Parathyroid adenoma (tissue), 2 donors: Measurements from ENCODE around the gene SMIM36.

Source experiments
- H2AFZ ChIP-seq: fragments of 300-600 bp; sonication (generic); one replicate; pipeline ENCODE4 v1.7.0; 2017; ENCODE audit warnings: antibody characterized with exemption, mild to moderate bottlenecking
- H3K27ac ChIP-seq: fragments of 300-600 bp; sonication (generic); one replicate; pipeline ENCODE4 v1.7.0; 2017
- H3K27me3 ChIP-seq: fragments of 300-600 bp; sonication (generic); one replicate; pipeline ENCODE4 v1.7.0; 2017; ENCODE audit warnings: low read length; ENCODE audit not compliant: control insufficient read depth, insufficient read depth
- H3K36me3 ChIP-seq: fragments of 300-600 bp; sonication (generic); one replicate; pipeline ENCODE4 v1.7.0; 2017; ENCODE audit warnings: low read length; ENCODE audit not compliant: control insufficient read depth, insufficient read depth
- H3K4me1 ChIP-seq: fragments of 300-600 bp; sonication (generic); one replicate; pipeline ENCODE4 v1.7.0; 2017; ENCODE audit warnings: control low read depth
- H3K4me2 ChIP-seq: fragments of 300-600 bp; sonication (generic); one replicate; pipeline ENCODE4 v1.7.0; 2017; ENCODE audit warnings: low read length
- H3K4me3 ChIP-seq: fragments of 300-600 bp; sonication (generic); one replicate; pipeline ENCODE4 v1.7.0; 2017; ENCODE audit warnings: low read depth, low read length
- H3K79me2 ChIP-seq: fragments of 300-600 bp; sonication (generic); one replicate; pipeline ENCODE4 v1.7.0; 2017; ENCODE audit warnings: control low read depth
- H3K9ac ChIP-seq: fragments of 300-600 bp; sonication (generic); one replicate; pipeline ENCODE4 v1.7.0; 2017; ENCODE audit warnings: mild to moderate bottlenecking
- H3K9me3 ChIP-seq: fragments of 300-600 bp; sonication (generic); one replicate; pipeline ENCODE4 v1.7.0; 2017; ENCODE audit warnings: low read length; ENCODE audit not compliant: control insufficient read depth
- CTCF ChIP-seq: fragments of 300-600 bp; sonication (generic); IDR thresholded peaks from one replicate; pipeline ENCODE4 v1.7.0; 2017; ENCODE audit warnings: antibody characterized with exemption, mild to moderate bottlenecking
- donor health status: primary hyperparathyroidism.

The SMIM36 gene

DNA sequence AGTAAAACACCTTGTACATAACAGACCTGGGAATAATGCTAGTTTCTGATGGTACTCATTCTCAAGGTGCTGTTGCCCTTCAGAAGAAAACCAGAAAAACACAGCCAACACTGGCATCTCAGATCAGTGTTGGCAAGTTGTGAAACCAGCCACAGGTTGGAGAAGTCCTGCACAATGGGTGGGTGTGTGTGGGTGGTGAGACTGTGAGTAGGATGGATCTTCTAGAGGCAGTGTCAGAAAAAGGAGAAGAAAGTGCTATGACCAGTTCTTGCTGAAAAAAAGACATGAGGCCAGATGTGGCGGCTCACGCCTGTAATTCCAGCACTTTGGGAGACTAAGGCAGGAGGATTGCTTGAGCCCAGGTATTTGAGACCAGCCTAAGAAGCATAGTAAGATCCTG lies 35.2 kb upstream of the SMIM36 start:
- Histone ChIP-seq H3K79me2 (no peaks in the 10 kb centered on the region), H3K4me3 (no peak overlapping the region), H3K27ac (no peak overlapping the region), H3K36me3 (no peaks in the 10 kb centered on the region), H2AFZ (no peak overlapping the region), H3K4me2 (no peak overlapping the region), H3K4me1 (no peaks in the 10 kb centered on the region), H3K27me3 (peaks cover 3% of the 10 kb centered on the region), H3K9me3 (no peaks in the 10 kb centered on the region), H3K9ac (no peak overlapping the region)
- TF ChIP-seq CTCF: no peak

DNA sequence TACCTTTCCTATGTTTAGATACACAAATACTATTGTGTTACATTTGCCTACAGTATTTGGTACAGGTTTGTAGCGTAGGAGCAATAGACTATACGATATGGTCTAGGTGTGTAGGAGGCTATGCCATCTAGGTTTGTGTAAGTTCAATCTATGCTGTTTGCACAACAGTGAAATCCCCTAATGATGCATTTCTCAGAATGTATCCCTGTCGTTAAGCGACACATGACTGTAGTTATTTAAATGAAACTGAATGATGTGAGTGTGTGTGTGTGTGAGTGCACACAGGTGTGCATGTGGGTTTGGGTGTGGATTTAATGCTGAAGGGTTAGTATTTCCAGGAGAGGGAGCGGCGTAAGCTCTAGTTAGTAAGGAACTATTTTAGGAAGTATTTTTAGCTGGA lies 34.6 kb upstream of the SMIM36 start:
- Histone ChIP-seq H3K79me2 (no peaks in the 10 kb centered on the region), H3K4me3 (no peak overlapping the region), H3K36me3 (no peaks in the 10 kb centered on the region), H3K27ac (no peak overlapping the region), H3K4me1 (no peaks in the 10 kb centered on the region), H2AFZ (no peak overlapping the region), H3K9me3 (no peaks in the 10 kb centered on the region), H3K9ac (no peak overlapping the region), H3K27me3 (peaks cover 3% of the 10 kb centered on the region), H3K4me2 (no peak overlapping the region)
- no peak for TF ChIP-seq CTCF

GRCh38 chr17:55543709-55544108 lies 32.5 kb upstream of the SMIM36 start:
- Histone ChIP-seq H3K4me2 (no peak overlapping the region), H3K9ac (no peak overlapping the region), H3K4me3 (no peak overlapping the region), H3K79me2 (no peaks in the 10 kb centered on the region), H3K27ac (no peak overlapping the region), H3K9me3 (no peaks in the 10 kb centered on the region), H2AFZ (no peak overlapping the region), H3K4me1 (no peaks in the 10 kb centered on the region), H3K36me3 (no peaks in the 10 kb centered on the region), H3K27me3 (no peaks in the 10 kb centered on the region)
- TF ChIP-seq CTCF: no peak

DNA sequence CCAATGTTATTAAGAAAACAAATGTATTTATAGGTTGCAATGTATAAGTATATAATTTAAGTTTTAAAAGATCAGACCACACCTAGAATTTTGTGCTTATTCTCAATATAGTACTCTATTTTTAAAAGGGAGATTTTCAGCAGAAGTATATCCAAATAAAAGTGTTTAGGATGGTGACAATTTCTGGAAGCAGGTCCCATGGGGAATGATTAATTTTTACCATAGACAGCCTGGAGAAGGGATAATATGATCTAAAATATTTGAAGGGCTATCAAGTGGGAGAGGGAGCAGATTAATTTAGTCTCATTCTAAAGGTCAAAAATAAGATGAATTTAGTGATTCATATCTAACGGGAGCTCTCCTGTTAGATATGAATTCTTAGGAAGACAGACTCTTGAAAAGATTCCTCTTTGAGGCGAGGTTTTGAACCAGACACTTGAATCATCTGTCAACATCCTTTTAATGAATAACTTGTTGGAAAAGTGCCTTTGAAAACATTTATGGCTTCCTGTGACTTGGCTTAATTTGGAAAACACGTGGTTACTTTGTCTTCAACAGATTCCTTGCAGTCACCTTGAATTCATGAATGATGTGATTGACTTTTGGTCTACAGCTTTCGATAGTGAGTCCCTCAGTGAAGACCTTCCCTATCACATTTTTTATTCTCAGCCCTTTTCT lies 29.3 kb upstream of the SMIM36 start:
- H3K4me2 ChIP-seq: no peak overlapping the region
- H3K9ac ChIP-seq: no peak overlapping the region
- TF ChIP-seq CTCF: no peak
- H3K4me1 ChIP-seq: no peaks in the 10 kb centered on the region
- no peaks in the 10 kb centered on the region for H3K79me2 ChIP-seq
- no peaks in the 10 kb centered on the region for H3K36me3 ChIP-seq
- no peak overlapping the region for H3K27ac ChIP-seq
- H3K4me3 ChIP-seq: no peak overlapping the region
- H3K9me3 ChIP-seq: no peaks in the 10 kb centered on the region
- no peak overlapping the region for H2AFZ ChIP-seq
- H3K27me3 ChIP-seq: no peaks in the 10 kb centered on the region

DNA sequence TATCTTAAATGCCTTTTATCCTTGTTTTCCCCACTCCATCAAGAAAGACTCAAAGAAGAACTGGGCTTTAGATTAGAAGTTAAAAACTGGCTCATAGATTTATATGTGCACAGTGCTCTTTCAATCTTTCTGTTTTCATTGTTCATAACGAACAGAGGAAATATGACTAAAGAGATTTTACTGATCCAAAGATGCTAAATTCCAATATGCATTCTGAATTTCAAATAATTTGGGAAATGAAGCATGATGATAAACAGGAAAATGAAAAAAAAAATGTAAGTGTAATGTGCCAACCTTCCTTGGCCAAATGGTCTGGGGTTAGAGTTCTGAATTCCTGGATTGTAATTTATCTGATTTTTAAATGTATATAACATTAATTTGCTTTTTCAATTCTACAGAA lies 25.0 kb upstream of the SMIM36 start:
- no peak overlapping the region for H3K4me2 ChIP-seq
- H3K4me1 ChIP-seq: no peaks in the 10 kb centered on the region
- no peaks in the 10 kb centered on the region for H3K9me3 ChIP-seq
- no peak overlapping the region for H2AFZ ChIP-seq
- no peaks in the 10 kb centered on the region for H3K79me2 ChIP-seq
- no peak overlapping the region for H3K27ac ChIP-seq
- no peaks in the 10 kb centered on the region for H3K36me3 ChIP-seq
- H3K27me3 ChIP-seq: no peaks in the 10 kb centered on the region
- no peak overlapping the region for H3K4me3 ChIP-seq
- TF ChIP-seq CTCF: no peak
- H3K9ac ChIP-seq: no peak overlapping the region
